GM19193 (cell line): ENCODE measurements around the gene SMARCA4.

Source experiments
- POLR2A ChIP-seq: IDR thresholded peaks from 4 replicates; pipeline ENCODE4 v1.6.1; 2011; ENCODE audit not compliant: insufficient read depth, insufficient read length; ENCODE audit errors: extremely low read depth

Gene SMARCA4

DNA sequence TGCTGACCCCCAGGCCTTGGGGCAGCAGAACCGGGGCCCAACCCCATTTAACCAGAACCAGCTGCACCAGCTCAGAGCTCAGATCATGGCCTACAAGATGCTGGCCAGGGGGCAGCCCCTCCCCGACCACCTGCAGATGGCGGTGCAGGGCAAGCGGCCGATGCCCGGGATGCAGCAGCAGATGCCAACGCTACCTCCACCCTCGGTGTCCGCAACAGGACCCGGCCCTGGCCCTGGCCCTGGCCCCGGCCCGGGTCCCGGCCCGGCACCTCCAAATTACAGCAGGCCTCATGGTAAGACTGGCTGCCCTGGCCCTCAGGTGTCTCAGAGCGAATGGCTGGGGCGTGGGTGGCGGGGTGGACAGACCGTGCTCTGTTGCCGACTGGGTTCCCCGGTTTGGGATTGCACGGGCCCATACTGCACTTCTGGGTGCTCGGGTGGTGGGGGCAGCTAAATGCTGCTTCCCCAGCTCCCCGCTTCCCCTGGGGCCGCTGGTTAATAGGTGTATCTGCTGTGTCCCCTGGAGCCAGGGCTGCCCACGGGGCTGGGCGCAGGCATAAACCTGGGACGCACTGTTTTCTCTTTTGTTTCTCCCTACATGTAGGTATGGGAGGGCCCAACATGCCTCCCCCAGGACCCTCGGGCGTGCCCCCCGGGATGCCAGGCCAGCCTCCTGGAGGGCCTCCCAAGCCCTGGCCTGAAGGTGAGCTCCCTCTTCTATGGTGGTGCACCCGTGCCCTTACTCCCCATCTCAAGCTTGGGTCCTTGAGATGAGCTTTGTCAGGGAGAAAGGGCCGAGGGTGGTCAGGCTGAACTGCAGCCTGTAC is 25.7 kb downstream of the SMARCA4 start:
- no peak for TF ChIP-seq POLR2A

DNA sequence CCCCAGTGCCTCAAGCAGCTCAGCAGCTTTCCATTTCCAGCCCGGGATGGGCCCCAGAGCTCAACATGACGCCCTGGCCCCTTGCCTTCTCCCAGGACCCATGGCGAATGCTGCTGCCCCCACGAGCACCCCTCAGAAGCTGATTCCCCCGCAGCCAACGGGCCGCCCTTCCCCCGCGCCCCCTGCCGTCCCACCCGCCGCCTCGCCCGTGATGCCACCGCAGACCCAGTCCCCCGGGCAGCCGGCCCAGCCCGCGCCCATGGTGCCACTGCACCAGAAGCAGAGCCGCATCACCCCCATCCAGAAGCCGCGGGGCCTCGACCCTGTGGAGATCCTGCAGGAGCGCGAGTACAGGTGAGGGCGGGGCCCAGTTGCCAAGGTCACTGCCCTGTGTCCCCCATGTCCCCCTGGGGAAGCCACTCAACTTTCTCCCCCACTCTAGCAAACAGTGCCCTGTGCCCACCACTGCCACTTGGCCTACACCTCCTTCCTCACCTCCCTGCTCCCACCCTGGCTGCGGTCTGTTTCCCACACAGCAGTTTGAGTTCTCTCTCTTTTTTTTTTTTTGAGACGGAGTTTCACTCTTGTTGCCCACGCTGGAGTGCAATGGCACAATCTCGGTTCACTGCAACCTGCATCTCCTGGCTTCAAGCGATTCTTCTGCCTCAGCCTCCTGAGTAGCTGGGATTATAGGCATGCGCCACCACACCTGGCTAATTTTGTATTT is 26.9 kb downstream of the SMARCA4 start:
- TF ChIP-seq POLR2A = no peak

DNA sequence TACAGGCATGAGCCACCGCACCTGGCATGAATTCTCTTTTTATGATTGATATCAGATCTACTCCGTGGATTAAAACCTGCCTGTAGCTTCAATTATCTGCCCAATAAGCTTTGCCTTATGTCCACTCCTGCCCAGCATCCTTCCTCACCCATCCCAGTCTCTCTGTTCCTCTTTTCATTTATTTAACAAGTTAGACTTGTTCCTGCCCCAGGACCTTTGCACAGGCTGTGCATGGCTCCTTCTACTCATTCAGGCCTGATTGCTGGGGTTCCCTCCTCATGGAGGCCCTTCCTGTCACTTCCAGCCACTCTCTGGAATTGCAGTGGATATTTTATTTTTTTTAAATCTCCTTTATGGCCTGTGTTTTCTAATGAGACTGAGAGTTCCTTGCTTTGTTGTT is 27.6 kb downstream of the SMARCA4 start:
- TF ChIP-seq POLR2A = no peak

DNA sequence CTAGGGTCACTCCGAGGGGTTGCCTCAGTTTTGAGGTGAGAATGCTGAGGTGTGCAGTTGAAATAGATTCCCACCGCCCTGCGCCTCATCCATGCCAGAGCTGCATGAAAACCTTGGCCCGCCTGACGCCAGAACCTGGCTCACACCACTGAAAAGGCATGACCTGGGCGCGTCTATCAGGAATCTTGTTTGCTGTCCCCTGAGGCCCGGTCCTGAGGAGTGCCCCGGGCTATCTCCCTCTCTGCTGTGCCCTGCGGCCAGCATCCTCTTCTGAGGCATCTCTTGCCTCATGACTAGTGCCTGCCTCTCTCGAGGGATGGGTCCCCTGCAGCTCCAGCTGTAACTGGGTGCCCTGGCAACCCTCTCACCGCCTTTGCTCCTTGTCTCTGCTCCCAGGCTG is 28.1 kb downstream of the SMARCA4 start:
- no peak for TF ChIP-seq POLR2A

DNA sequence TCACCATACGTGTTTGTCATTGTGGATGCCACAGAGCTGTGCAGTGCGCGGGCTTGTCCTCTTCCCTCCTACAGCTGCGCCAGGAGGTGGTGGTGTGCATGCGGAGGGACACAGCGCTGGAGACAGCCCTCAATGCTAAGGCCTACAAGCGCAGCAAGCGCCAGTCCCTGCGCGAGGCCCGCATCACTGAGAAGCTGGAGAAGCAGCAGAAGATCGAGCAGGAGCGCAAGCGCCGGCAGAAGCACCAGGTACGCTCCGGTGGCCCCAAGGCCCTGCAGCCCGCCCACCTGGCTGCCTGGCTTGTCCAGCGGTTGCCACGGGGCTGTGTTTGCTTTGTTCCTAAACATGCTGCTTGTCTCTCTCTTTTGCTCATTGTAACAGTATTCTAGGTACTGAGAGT is 30.2 kb downstream of the SMARCA4 start:
- TF ChIP-seq POLR2A = no peak

DNA sequence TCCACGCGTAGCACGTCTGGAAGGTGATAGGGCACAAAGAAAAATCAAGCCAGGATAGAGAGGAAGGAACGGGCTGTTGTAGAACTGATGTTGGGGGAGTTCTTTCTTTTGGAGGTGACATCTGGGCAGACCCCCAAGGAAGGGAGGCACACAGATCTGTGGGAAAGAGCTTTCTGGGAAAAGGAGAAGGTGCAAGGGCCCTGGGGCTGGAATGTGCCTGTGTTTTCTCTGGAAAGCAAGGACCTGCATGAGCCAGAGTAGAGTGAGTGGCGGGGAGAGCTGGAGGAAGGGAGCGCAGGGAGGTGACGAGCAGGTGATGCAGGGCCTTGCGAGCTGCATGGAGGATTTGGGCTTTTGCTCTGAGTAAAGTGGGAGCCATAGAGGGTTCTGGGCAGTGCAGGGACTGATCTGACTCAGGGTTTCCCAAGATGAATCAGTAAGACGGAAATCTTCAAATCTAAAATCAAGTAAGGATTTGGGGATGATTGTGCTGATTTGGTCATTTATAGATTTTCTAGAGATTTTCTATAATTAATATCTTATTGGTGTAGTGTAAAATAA is 30.8 kb downstream of the SMARCA4 start:
- TF ChIP-seq POLR2A = no peak

DNA sequence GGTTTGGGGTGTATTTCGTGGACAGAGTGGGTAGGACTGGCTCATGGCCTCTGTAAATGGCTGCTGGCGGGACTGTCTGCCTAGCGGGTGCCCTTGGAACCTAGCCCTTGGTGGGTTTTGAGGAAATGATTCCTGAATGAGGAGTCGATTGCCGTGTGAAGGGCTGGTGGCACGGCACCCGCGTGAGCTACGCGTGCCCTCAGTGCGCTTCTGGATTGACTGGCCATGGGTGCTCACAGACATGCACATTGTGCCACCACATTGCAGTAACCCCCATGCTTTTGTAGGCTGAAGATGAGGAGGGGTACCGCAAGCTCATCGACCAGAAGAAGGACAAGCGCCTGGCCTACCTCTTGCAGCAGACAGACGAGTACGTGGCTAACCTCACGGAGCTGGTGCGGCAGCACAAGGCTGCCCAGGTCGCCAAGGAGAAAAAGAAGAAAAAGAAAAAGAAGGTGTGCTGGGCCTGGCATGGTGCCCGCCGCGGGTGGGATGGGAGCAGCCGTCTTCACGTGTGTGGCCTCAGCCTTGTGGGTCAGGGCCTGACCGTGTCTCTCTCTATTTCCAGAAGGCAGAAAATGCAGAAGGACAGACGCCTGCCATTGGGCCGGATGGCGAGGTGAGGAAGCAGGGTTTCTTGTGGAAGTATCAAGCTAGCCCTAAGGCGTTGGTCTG is 35.2 kb downstream of the SMARCA4 start:
- no peak for TF ChIP-seq POLR2A

DNA sequence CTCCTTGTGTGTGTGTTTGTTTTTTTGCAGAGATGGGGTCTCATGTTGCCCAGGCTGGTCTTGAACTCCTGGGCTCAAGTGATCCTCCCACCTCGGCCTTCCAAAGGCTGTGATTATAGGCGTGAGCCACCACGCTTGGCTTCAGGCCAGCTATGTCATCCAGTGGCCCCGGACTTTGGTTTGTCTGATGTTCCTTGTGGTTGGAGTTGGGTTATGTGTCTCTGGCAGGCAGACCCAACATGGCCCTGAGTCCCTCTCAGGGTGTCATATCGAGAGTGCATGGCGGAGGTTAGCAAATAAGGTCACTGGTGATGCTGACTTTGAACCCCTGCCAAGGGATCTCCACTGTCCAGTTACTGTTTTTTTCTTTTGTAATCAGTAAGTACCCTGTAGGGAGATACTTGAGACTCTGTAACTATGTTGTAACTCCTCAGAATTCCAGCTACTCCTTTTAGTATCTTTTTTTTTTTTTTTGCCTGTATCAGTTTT is 37.3 kb downstream of the SMARCA4 start:
- no peak for TF ChIP-seq POLR2A

DNA sequence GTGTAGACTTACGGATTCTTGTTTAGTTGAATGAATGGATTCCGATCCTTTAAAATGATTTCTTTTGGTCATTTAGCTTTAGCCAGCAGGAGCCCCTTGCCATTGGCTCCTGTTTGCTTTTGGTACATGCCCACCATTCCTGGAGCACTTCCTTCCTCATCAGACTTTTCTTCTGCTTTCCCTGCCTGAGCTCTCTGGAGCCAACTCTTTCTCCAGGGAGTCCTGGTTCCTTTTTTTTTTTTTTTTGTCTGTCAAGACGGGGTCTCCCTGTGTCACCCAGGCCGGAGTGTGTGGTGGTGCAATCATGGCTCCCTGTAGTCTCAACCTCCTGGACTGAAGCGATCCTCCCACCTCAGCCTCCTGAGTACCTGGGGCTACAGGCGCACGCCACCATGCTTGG is 37.8 kb downstream of the SMARCA4 start:
- no peak for TF ChIP-seq POLR2A

DNA sequence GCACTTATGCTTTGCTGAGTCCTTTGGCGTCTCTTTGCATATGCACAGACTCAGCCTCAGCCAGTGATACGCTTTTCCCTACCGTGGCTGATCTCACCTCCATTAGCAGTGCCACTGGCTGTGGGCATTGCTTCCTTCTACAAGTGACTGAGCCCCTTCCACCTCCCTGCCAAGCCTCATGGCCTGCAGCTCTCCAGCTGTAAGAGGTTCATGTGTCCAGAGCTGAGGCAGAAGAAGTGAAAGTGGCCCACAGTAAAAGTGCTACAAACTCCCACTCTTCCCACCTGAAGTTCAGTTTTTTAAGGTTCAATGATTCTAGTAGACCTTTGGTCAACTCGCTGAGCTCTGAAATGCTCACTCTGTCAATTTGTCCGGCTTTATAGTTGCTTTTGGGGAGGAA is 44.7 kb downstream of the SMARCA4 start:
- no peak for TF ChIP-seq POLR2A

DNA sequence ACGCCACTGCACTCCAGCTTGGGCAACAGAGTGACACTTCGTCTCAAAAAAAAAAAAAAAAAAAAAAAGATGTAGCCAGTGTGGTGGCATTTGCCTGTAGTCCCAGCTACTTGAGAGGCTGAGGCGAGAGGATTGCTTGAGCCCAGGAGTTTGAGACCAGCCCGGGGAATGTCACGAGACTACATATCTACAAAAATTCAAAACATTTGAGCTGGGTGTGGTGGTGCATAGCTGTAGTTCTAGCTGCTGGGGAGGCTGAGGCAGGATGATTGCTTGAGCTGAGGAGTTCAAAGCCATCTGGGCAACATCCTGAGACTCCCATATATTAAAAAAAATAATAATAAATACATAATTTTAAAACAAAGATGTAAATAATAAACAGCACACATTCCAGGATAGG is 46.6 kb downstream of the SMARCA4 start:
- TF ChIP-seq POLR2A = no peak

DNA sequence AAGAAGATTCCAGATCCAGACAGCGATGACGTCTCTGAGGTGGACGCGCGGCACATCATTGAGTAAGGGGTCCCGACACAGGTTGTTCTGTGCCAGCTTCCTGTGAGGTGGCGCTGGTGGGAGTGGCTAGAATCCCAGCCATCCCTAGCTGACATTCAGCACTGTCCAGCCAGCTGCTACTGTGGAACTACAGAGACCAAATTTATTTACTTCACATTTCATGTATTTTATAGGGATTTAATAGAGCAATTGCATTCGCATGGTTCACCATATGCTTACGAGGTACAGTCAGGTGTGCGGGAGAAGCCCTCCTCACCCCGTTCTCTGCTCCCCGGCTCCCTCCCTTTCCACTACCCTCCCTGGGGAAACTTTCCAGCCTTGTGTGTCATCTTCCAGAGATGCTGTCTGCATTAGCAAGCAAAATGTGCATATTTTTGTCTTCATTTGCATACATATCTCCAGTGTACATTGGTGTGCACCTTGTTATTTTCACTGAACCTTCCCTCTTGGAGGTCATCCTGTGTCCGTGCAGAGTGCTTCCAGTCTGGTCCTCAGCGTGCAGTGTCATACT is 47.2 kb downstream of the SMARCA4 start:
- TF ChIP-seq POLR2A = no peak

DNA sequence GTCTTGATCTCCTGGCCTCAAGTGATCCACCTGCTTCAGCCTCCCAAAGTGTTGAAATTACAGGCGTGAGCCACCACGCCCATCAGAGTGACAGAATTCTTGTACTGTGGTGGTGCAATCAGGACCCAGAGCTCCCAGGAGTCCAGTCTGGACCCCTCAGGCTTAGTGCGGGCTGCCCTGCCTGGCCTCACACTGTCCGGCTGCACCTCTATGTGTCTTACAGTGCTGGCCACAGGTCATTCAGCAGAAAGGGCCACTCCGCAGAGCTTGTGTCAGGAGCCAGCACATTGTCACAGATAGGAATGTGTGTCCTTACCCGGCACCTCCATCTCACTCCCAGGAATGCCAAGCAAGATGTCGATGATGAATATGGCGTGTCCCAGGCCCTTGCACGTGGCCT is 49.2 kb downstream of the SMARCA4 start:
- no peak for TF ChIP-seq POLR2A

DNA sequence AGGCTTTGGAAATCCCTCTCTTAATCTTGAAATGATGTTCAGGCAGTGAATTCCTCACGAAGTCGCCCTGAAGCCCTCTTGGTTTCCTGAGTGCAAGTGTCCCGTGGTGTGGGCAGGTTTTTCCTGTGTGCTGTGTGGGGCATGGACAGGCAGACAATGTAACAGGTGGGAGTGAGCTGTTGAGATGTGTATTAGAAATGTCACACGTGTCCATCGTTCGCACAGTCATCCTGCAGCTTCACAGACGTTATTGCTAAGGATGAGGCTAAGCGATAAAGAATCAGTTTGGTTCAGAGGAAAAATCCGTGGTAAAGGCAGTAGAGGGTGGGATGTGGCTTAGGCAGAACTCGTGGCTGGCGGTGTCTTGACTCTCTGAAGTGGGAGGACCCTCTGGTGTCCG is 51.7 kb downstream of the SMARCA4 start:
- no peak for TF ChIP-seq POLR2A

DNA sequence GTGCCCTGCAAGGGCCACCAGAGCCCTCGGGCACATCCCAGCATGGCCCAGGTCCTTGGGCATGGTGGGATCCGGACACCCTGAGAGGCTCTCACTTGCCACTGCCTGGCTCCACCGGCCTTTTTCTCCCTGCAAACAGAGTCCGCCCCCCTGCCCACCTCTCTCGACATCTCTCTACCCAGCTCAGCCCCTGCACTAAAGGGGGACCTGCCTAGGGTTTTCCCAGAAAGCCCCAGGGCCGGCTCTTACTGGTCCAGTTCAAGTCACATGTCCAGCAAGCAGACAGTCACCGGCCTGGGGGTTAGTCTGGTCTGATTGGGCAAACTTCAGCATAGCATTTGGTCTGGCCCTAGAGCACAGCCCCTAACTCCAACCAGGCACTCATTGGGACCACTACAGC is 52.9 kb downstream of the SMARCA4 start:
- no peak for TF ChIP-seq POLR2A

DNA sequence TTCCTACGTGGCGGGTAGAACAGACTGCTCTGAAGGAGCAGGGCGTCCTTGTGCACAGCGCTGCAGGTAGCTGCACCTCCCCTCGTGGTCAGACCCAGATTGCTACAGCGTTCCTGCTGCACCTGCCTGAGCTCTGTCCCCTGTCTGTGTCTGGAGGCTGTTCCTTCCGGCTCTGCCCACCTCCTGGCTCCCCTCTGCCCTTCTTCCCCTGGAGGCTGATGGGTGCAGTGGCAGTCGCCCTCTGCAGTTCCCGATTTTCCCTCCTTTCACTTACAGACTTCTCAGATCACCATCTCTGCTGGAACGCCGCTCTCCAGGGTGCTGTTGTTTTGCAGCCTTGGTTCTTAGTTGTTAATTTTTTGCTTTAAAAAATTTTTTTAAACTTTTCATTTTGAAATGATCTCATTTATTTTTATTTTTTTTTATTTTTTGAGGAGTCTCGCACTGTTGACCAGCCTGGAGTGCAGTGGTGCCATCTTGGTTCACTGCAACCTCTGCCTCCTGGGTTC is 53.6 kb downstream of the SMARCA4 start:
- no peak for TF ChIP-seq POLR2A

DNA sequence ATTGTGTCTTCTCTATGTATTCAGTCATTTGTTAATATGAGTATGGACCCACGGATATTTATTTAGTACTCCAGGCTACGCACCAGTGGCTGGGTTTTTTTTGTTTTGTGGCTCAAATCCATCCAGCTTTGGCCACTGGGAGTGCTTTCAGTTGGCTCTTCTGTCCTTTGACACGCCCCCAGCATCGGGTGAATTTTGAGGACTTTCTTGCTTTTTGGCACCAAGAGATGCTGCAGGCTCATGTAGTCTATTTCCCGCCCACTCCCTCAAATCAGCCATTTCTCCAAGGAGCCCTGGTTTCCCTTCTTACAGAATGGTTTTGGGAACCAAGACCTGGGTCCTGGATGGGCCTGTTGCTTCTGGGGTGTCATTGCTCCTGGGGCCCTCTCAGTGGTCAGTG is 55.8 kb downstream of the SMARCA4 start:
- no peak for TF ChIP-seq POLR2A
